IPS-15b (cell line): ENCODE measurements around the gene SRRM4.
"Not testable (repeated sequence)": the region's sequence is repeated elsewhere in the genome, so short reads cannot be mapped to it uniquely, and the experiment has no call there.

ENCODE experiments used
- H3K27me3 ChIP-seq: one replicate; pipeline ENCODE4 v1.6.1; 2013; ENCODE audit warnings: low read length; ENCODE audit not compliant: control insufficient read depth, insufficient read depth
- H3K36me3 ChIP-seq: one replicate; pipeline ENCODE4 v1.6.1; 2013; ENCODE audit warnings: low read length; ENCODE audit not compliant: control insufficient read depth, insufficient read depth
- H3K4me1 ChIP-seq: one replicate; pipeline ENCODE4 v1.6.1; 2013; ENCODE audit warnings: mild to moderate bottlenecking, low read length; ENCODE audit not compliant: control insufficient read depth, insufficient read depth
- H3K4me3 ChIP-seq: one replicate; pipeline ENCODE4 v1.5.1; 2013; ENCODE audit warnings: low read depth, low read length
- H3K9ac ChIP-seq: one replicate; pipeline ENCODE4 v1.6.1; 2013; ENCODE audit warnings: low read depth, mild to moderate bottlenecking, low read length
- H3K9me3 ChIP-seq: one replicate; pipeline ENCODE4 v1.6.1; 2013; ENCODE audit warnings: mild to moderate bottlenecking, low read length; ENCODE audit not compliant: control insufficient read depth, insufficient read depth

SRRM4 gene

GRCh38 chr12:119104969-119105368 is 123.6 kb downstream of the SRRM4 start:
- H3K4me1 ChIP-seq, H3K27me3 ChIP-seq, H3K4me3 ChIP-seq, H3K9ac ChIP-seq, H3K36me3 ChIP-seq, H3K9me3 ChIP-seq: not testable (repeated sequence)

DNA sequence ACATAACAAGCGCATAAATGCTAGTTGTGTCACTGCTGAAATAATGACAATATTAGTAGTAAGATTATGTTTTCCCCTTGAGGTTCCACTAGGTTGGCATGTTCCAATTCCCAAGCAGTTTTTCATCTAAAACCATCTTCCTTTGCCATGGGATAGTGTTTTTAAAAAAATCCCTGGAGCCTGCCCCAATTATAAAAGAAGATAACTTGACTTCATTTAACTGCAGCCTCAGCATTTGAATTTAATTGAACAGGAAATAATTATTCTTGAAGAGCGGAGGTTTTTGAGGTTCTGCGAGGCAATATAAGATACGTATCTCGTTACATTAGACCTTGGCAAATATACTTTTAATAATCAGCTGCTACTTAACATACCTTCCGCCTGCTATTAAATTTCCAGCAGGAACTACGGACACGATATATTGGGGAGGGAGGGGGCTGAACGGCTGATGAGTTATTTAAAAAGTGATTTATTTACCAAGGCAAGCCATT is 132.2 kb downstream of the SRRM4 start:
- Histone ChIP-seq H3K9ac (no peak overlapping the region), H3K4me3 (no peak overlapping the region), H3K36me3 (no peaks in the 10 kb centered on the region), H3K27me3 (no peaks in the 10 kb centered on the region), H3K4me1 (peaks cover 2% of the 10 kb centered on the region), H3K9me3 (no peaks in the 10 kb centered on the region)

DNA sequence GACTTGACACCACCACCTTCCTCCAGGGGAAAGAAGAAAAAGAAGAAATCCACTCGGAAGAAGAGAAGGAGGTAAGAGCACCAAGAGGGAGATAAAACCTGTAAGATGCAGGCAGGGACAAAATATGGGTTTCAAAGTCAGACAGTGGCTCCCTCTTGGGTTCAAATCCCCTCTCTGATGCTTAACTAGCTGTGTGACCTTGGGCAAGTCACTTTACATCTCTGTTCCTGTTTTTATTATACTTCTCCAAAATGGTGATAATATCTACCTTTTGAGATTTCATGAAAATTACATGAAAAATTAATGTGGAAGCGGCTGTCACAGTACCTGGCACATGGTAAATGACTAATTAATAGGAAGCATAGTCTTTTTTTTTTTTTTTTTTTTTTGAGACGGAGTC is 133.0 kb downstream of the SRRM4 start:
- Histone ChIP-seq H3K36me3 (no peaks in the 10 kb centered on the region), H3K4me1 (peaks cover 2% of the 10 kb centered on the region), H3K27me3 (no peaks in the 10 kb centered on the region), H3K9ac (no peak overlapping the region), H3K9me3 (no peaks in the 10 kb centered on the region), H3K4me3 (no peak overlapping the region)

DNA sequence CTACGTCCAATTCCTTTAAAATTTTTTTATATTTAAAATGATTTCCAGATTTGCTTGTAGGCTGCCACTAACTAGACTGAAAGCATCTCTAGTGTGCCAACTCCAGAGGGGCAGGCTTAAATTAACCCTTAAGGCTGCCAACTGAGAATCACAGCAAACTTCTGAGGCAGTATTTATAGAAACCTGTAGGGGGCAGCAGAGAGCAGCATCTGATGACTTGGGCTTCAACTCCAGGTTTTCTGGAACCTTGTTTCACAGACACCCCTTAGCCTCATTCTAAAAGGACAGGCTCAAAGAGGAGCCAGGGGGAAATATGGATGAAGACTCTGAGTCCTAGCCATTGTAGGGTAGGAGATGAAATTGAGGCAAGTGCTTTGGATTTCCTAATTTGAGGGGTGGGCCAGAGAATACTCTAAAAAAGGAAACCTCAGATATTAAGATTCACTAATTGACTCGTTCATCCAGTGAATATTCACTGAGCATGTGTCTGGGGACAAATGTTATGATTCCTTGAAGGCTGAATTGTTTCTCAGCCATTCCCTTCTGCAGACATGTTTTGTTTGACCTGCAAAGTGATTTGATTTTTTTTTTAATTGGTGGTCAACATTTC is 134.1 kb downstream of the SRRM4 start:
- Histone ChIP-seq H3K4me1 (peaks cover 2% of the 10 kb centered on the region), H3K27me3 (no peaks in the 10 kb centered on the region), H3K9me3 (no peaks in the 10 kb centered on the region), H3K9ac (no peak overlapping the region), H3K36me3 (no peaks in the 10 kb centered on the region), H3K4me3 (no peak overlapping the region)

- Histone ChIP-seq H3K9ac (no peak overlapping the region), H3K4me1 (peaks cover 2% of the 10 kb centered on the region), H3K36me3 (no peaks in the 10 kb centered on the region), H3K4me3 (no peak overlapping the region), H3K9me3 (no peaks in the 10 kb centered on the region), H3K27me3 (no peaks in the 10 kb centered on the region)
Measured at GRCh38 chr12:119117936-119118335, 136.6 kb downstream of the SRRM4 start.

- Histone ChIP-seq H3K9ac (no peak overlapping the region), H3K27me3 (no peaks in the 10 kb centered on the region), H3K4me1 (peaks cover 2% of the 10 kb centered on the region), H3K4me3 (no peak overlapping the region), H3K9me3 (no peaks in the 10 kb centered on the region), H3K36me3 (no peaks in the 10 kb centered on the region)
Measured at GRCh38 chr12:119118625-119119024, 137.3 kb downstream of the SRRM4 start.

- no peaks in the 10 kb centered on the region for H3K36me3 ChIP-seq
- H3K27me3 ChIP-seq: no peaks in the 10 kb centered on the region
- no peak overlapping the region for H3K9ac ChIP-seq
- H3K4me1 ChIP-seq: no peaks in the 10 kb centered on the region
- H3K9me3 ChIP-seq: no peaks in the 10 kb centered on the region
- no peak overlapping the region for H3K4me3 ChIP-seq
Measured at GRCh38 chr12:119122047-119122446, 140.7 kb downstream of the SRRM4 start.

GRCh38 chr12:119122751-119123150 is 141.4 kb downstream of the SRRM4 start:
- no peaks in the 10 kb centered on the region for H3K36me3 ChIP-seq
- H3K4me1 ChIP-seq: no peaks in the 10 kb centered on the region
- no peaks in the 10 kb centered on the region for H3K9me3 ChIP-seq
- H3K9ac ChIP-seq: no peak overlapping the region
- H3K4me3 ChIP-seq: no peak overlapping the region
- H3K27me3 ChIP-seq: no peaks in the 10 kb centered on the region

GRCh38 chr12:119128527-119128926 is 147.2 kb downstream of the SRRM4 start:
- no peaks in the 10 kb centered on the region for H3K36me3 ChIP-seq
- H3K4me3 ChIP-seq: no peak overlapping the region
- no peaks in the 10 kb centered on the region for H3K4me1 ChIP-seq
- H3K9ac ChIP-seq: no peak overlapping the region
- no peaks in the 10 kb centered on the region for H3K9me3 ChIP-seq
- H3K27me3 ChIP-seq: no peaks in the 10 kb centered on the region

DNA sequence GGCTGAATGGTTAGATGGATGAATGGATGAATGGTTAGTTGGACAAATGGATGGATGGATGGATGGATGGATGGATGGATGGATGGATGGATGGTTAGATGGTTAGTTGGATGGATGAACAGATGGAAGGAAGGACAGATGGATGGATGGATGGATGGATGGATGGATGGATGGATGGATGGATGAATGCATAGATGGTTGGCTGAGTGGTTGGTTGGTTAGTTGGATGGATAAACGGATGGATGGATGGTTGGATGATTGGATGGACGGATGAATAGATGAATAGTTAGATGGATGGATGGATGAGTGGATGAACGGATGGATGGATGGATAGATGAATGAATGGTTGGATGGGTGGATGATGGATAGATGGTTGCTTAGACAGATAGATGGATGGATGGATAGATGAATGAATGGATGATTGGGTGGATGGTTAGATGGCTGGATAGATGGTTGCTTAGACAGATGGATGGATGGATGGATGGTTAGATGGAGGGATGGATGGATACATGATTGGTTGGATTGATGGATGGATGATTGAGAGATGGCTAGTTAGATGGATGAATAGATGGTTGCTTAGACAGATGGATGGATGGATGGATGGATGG is 148.6 kb downstream of the SRRM4 start:
- H3K36me3 ChIP-seq: no peaks in the 10 kb centered on the region
- H3K4me3 ChIP-seq: no peak overlapping the region
- H3K4me1 ChIP-seq: no peaks in the 10 kb centered on the region
- no peak overlapping the region for H3K9ac ChIP-seq
- no peaks in the 10 kb centered on the region for H3K27me3 ChIP-seq
- H3K9me3 ChIP-seq: no peaks in the 10 kb centered on the region

- no peak overlapping the region for H3K9ac ChIP-seq
- no peaks in the 10 kb centered on the region for H3K36me3 ChIP-seq
- H3K4me1 ChIP-seq: no peaks in the 10 kb centered on the region
- H3K27me3 ChIP-seq: no peaks in the 10 kb centered on the region
- H3K9me3 ChIP-seq: no peaks in the 10 kb centered on the region
- H3K4me3 ChIP-seq: no peak overlapping the region
Measured at GRCh38 chr12:119130523-119130922, 149.2 kb downstream of the SRRM4 start.

DNA sequence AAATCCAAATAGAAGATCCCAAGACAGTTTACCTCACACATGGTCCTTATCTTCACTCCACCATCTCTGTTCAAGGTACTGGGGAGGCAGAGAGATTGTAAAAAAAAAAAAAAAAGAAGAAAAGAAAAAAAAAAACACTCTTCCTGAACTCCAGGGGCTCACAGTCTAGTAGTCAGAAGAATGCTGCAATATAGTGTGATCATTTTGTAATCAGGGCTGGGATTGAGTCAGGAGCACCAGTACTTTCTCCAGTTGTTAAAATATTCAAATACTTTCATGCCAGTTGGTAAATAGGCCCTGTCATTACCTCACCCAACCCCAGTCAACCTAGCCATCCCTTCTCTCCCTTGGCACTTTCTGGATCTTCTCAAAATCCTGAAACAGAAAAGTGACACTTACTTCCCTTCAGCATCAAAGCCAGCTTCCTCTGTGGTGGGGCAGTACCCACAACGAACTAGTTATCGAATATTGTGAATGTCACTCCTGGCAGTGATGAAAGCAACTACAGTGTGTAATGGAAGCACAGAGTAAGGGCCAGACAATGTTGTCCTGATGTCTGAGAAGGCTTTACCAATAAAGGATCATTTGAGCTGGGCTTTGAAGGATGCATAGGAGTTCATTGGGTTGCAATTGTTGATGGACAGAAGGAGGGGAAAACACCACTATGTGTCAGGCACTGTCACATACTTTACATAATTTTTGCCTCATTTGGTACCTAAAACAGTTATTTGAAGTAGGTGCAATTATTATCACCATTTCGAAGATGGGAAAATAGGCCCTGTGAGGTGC is 153.1 kb downstream of the SRRM4 start:
- Histone ChIP-seq H3K9me3 (no peaks in the 10 kb centered on the region), H3K4me1 (no peaks in the 10 kb centered on the region), H3K4me3 (no peak overlapping the region), H3K27me3 (no peaks in the 10 kb centered on the region), H3K36me3 (no peaks in the 10 kb centered on the region), H3K9ac (no peak overlapping the region)
